ENCODE measurements around the gene SYT9. TPM values are rescaled to one million over a fixed set of nuclear protein-coding genes. Genes with fewer than 3 reads are reported as not detected.

The SYT9 gene
- total and polyA plus RNA-seq, 2 of the 8 experiments (the other 6 are each of a cell fraction or from before 2014, with no cell fraction given) = 1.5 to 2.9 TPM

GRCh38 chr11:7490054-7490453, 238.3 kb downstream of the SYT9 start (continued):
- no peak for TF ChIP-seq BCL11A (IDR thresholded peaks at IDR 0.05; ENCODE audit: low read depth in 2 of 2, low read length in 2 of 2)
- no peak for TF ChIP-seq PHF8 (conservative IDR thresholded peaks at IDR 0.05; ENCODE audit: low read depth, low read length)
- TF ChIP-seq EZH2 (IDR thresholded peaks at IDR 0.05; ENCODE audit: low read depth, low read length, severe bottlenecking) = no peak
- no peak for TF ChIP-seq NRF1 (IDR thresholded peaks at IDR 0.05; ENCODE audit: low read depth, low read length)
- TF ChIP-seq NANOG (IDR thresholded peaks at IDR 0.05; ENCODE audit: insufficient read depth, low read depth, low read length, poor library complexity, severe bottlenecking) = no peak

Measured in H1 (cell line).